ENCODE data around the gene KCNIP1. TPM values are rescaled to one million over a fixed set of nuclear protein-coding genes. Genes with fewer than 3 reads are reported as not detected.

Gene KCNIP1
- polyA plus RNA-seq, 1 of the 3 experiments (the other 2 are of a cell fraction): 1.3 TPM

- no peak for TF ChIP-seq REST (IDR thresholded peaks at IDR 0.05; ENCODE audit: low read depth, low read length)
Observed at GRCh38 chr5:170628691-170629565, 125.1 kb downstream of the KCNIP1 start (continued).

GRCh38 chr5:170629566-170630175 is 125.9 kb downstream of the KCNIP1 start:
- Histone ChIP-seq H3K27me3 (ENCODE audit: insufficient read depth) (no peaks in the 10 kb centered on the region), H3K36me3 (replicated peaks in 1 of 2; ENCODE audit: control insufficient read depth in 1 of 2, insufficient read depth in 2 of 2, low read length in 1 of 2) (no peaks in the 10 kb centered on the region), H3K9ac (no peak overlapping the region), H4K20me1 (ENCODE audit: insufficient read depth) (no peaks in the 10 kb centered on the region), H3F3A (replicated peaks; ENCODE audit: insufficient read depth) (peaks cover 17% of the 10 kb centered on the region), H3K9me3 (no peaks in the 10 kb centered on the region), H3K4me1 (ENCODE audit: control insufficient read depth in 1 of 2, insufficient read depth in 2 of 2, low read depth in 1 of 2, low read length in 1 of 2) (peaks cover 7 to 34% of the 10 kb centered on the region in 2 experiments; a peak in 2 of 4 replicates), H3K79me2 (ENCODE audit: insufficient read depth) (no peaks in the 10 kb centered on the region), H3K4me3 (ENCODE audit: low read depth in 2 of 2, low read length in 1 of 2) (no peak overlapping the region), H3K9me2 (no peaks in the 10 kb centered on the region), H3K4me2 (no peak overlapping the region), H2AFZ (ENCODE audit: low read depth) (no peak overlapping the region), H3K27ac (ENCODE audit: low read depth in 2 of 2, low read length in 1 of 2) (no peak overlapping the region)
- ChIA-PET CTCF (interaction anchor here (12.0 to 19.5 kb wide), 2 partner anchors 26 to 196 kb away, joined by 202 to 614 read pairs; no protein-coding TSS in a partner anchor), POLR2A (no interaction called here)
- WGBS (ENCODE audit: low lambda C conversion rate): 67% methylated on average over 7 of the region's 7 CpGs
- TF ChIP-seq TAF1 (IDR thresholded peaks at IDR 0.05; ENCODE audit: borderline replicate concordance, low read depth, low read length) (no peak), GABPA (IDR thresholded peaks at IDR 0.05; ENCODE audit: low read depth) (no peak)
- no peak for DNase-seq

GRCh38 chr5:170630226-170630625 is 126.4 kb downstream of the KCNIP1 start:
- Histone ChIP-seq H3F3A (replicated peaks; ENCODE audit: insufficient read depth) (peaks cover 17% of the 10 kb centered on the region), H3K36me3 (replicated peaks in 1 of 2; ENCODE audit: control insufficient read depth in 1 of 2, insufficient read depth in 2 of 2, low read length in 1 of 2) (no peaks in the 10 kb centered on the region), H3K4me3 (ENCODE audit: low read depth in 2 of 2, low read length in 1 of 2) (no peak overlapping the region), H3K9me2 (no peaks in the 10 kb centered on the region), H3K79me2 (ENCODE audit: insufficient read depth) (no peaks in the 10 kb centered on the region), H3K4me1 (ENCODE audit: control insufficient read depth in 1 of 2, insufficient read depth in 2 of 2, low read depth in 1 of 2, low read length in 1 of 2) (peaks cover 7 to 34% of the 10 kb centered on the region in 2 experiments; a peak in 2 of 4 replicates), H3K4me2 (no peak overlapping the region), H3K27me3 (ENCODE audit: insufficient read depth) (no peaks in the 10 kb centered on the region), H3K9ac (no peak overlapping the region), H3K9me3 (no peaks in the 10 kb centered on the region), H4K20me1 (ENCODE audit: insufficient read depth) (no peaks in the 10 kb centered on the region), H3K27ac (ENCODE audit: low read depth in 2 of 2, low read length in 1 of 2) (no peak overlapping the region), H2AFZ (ENCODE audit: low read depth) (no peak overlapping the region)
- CTCF ChIA-PET: interaction anchor here (3.9 to 19.5 kb wide), 3 partner anchors 26 to 403 kb away, joined by 37 to 614 read pairs (median 166); no protein-coding TSS in a partner anchor
- POLR2A ChIA-PET: no interaction called here
- 93% methylated on average over 8 of the region's 8 CpGs for WGBS (ENCODE audit: low lambda C conversion rate)
- DNase-seq: no peak
- TF ChIP-seq GABPA (IDR thresholded peaks at IDR 0.05; ENCODE audit: low read depth) (no peak), TEAD4 (IDR thresholded peaks at IDR 0.05; ENCODE audit: borderline replicate concordance, insufficient read depth) (no peak), FOXM1 (IDR thresholded peaks at IDR 0.05; ENCODE audit: low read depth) (no peak), JUND (IDR thresholded peaks at IDR 0.05) (no peak), FOSL2 (IDR thresholded peaks at IDR 0.05; ENCODE audit: borderline replicate concordance, low read depth) (no peak), POLR2AphosphoS5 (IDR thresholded peaks at IDR 0.05; ENCODE audit: low read depth, low read length) (no peak), CHD2 (IDR thresholded peaks at IDR 0.05; ENCODE audit: low read length, partially characterized antibody) (no peak), NFIC (IDR thresholded peaks at IDR 0.05; ENCODE audit: borderline replicate concordance) (no peak)

Data from SK-N-SH (cell line).